NCI-H69 (cell line): ENCODE results near the gene IP6K2.

Experiments
- DNase-seq: peaks from one replicate; lab custom pipeline; 2025; lab: John Stamatoyannopoulos, UW

IP6K2 gene

DNA sequence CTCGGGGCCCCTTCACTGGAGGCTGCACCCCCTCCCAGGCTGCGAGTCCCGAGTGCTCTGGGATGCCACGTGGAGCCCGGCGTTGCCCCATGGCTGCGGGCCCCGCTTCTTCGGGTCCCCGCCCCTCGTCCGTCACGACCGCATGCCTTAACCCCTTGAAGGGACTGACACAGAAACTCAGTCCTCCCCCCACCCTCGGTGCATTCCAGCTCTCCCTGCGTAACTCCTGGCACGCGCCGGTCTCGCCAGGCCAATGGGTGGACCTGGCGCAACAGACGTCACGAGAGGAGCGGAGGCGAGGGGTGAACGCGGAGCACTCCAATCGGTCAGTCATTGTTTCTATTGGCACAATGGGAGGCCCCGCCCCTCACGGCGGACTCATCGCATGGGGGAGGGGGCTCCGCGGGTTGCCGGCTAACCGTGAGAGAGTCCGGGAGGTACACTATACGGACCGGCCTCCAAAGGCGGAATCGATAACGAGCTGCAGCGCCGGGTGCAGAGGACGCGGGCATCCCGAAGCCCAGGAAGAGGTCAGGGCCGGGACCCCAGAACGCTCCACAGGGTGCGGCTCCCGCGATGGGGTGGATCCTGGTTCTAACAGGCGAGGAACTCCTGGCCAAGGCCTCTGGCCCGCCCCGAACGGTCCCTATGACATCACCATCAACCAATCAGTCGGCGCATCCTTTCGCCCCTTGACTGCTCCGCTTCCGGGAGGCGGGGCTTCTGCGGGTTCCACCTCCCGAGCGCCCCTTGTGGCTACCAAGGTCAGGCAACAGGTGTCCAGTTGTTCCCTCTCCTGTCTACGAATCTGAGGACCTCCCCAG lies 53.3 kb downstream of the IP6K2 start:
- DNase-seq = peak; percentile 97

GRCh38 chr3:48662753-48663488 lies 54.1 kb downstream of the IP6K2 start, which contains the start of gene CELSR3:
Gene CELSR3, minus strand, starts transcription at chr3:48662886. Its CDS starts 252 bp downstream, at chr3:48662634.
- DNase-seq = peak; percentile 93

DNA sequence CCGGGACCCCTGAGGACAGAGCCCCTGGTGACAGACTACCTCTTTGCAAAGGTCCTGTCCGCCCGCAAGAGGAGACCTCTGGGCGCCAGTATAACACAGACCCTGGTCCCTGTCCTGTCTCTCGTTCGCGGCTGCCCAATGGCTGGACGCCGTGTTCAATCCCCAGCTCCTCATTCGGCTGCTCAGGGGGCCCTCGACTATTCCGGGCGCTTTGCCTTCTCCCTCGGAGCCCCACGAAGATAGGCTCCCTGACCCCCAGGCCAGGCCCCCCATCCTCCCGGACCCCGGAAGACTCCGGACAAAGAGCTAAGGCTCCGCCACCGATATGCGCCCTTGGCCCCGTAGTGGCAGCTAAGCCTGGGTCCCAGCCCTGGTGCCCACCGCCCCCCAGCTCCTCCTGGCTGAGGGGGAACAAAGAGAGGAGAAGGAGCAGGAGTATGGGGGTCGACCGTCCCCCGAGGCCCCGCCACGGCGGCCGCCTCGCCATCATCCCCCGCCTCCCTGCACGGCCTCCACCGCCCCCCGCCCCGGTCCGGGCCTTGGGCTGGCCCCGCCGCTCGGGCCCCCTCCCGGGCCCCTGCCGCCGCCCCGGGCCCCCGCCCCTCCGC lies 54.8 kb downstream of the IP6K2 start:
- DNase-seq = no peak

- DNase-seq = no peak
Observed at GRCh38 chr3:48661501-48662144, 55.4 kb downstream of the IP6K2 start.

GRCh38 chr3:48660800-48661400 lies 56.1 kb downstream of the IP6K2 start:
- DNase-seq = no peak

- no peak for DNase-seq
Observed at GRCh38 chr3:48656841-48657281, 60.2 kb downstream of the IP6K2 start.

DNA sequence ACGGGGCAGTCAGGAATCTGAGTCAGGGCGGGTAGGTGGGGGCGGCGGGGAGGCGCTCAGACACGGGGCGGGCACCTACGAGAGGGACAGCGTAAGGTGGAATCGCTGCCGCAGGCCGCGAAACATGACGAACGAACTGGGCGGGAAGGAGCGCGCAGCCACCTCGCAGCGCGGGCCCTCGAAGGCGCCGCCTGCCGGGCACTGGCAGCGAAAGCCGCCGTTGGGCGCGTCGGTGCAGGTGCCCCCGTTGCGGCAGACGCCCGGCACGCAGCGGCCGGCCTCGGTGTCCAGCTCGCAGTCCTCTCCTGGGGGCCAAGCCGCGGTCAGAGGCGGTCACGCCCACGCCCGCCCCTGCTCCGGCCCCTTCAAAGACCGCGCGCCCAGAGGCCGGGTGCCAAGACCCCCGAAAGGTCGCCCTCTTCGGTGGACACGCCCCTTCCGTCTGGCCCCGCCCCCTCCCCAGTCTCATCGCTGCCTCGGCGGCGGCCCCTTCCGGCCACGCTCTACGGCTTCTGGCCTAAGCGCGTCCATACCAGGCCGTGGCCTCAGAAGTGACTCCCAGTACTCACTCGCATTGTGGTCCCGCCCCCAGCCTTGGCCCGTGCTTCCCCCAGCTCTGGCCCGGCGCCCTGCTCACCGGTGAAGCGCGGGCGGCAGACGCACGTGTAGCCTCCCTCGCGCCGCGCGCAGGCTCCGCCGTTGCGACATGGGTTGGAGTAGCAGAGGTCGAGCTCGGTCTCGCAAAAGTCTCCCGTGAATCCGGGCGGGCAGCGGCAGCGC lies 60.8 kb downstream of the IP6K2 start:
- DNase-seq = no peak

GRCh38 chr3:48655606-48656005 lies 61.4 kb downstream of the IP6K2 start:
- no peak for DNase-seq

DNA sequence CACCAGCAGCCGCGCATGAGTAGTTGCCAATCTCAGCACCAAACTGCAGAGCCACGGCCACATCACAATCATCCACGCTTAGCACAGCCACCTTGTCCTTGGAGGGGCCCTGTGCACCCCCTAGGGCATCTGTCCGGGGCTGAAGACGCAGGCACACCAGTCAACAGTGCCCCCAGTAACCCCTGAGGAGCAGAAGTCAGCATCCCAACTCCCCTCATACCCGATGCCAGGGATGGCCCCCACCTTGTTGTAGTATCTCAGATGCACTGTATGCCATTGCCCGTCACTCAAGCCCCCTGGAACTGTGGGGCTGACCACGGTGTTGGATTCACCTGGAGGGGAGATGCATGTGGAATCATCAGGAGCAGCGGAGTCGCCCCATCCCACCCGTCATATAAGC lies 62.0 kb downstream of the IP6K2 start:
- DNase-seq = no peak

- no peak for DNase-seq
Observed at GRCh38 chr3:48652923-48653715, 63.9 kb downstream of the IP6K2 start.

DNA sequence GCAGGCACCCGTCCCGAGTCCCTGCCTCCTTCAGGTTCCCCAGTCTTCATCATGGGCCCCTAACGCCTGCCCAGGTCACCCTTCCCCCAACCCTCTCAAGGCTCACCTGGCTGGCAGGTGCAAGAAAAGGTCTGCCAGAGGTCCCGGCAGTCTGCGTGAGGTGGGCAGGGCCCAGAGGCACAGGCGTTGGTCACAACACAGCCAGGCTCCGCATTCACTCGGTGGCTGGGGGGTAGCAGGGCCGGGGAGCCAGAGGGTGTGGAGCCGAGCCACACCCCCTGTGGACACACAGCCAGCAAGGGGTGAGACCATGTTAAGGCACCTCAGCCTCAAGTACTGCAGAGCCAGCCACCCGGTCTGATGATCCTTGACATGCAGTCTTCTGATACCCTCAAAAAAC lies 65.2 kb downstream of the IP6K2 start:
- DNase-seq = no peak

DNA sequence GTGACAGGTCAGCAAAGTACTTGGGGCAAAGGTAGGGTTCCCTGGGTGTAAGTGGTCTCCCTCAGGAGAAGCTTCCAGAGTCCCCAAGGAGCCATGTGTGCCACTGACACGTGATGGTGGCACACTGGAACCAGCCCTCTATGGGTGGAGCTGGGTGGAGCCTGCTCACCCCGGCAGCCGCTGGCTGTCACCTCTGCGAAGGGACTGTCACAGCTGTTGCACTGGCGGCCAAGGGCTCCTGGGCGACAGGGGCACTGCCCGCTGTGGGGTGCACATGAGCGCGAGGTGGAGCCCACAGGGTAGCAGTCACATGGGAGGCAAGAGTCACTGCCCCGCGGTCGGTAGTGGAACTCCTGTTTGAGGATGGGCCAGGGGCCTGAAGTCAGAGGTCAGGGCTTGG lies 66.3 kb downstream of the IP6K2 start:
- DNase-seq = no peak

DNA sequence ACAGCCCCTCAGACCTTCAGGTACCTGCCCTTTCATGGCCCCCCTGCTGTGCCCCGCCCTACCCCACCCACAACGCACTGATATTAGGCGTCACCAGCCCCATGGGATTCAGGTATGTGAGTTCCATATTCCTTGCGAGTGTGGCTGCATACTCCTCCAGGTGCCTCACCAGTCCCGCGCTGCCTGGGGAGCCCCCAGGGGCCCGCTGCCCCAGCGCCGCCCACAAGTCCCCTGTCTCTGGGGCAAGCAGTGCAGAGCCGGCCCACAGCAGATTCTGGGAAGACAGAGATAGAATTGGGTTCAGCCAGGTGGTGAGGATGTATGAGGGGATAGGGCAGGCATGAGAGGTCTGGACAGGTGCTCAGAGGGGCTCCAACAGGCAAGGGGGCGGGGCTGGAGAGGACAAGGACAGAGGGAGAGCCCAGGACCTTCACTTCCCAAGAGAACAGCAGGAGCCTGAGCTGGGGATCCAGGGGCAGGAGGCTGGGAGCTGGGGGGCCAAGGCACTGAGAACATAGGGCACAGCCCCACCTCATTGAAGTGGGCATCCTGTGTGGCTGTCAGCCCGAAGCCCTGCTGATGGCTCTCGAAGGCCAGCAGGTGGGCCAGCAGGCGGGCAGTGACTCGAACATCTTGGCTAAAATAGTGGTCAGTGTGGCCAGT lies 68.7 kb downstream of the IP6K2 start:
- DNase-seq = no peak

GRCh38 chr3:48647714-48648113 lies 69.3 kb downstream of the IP6K2 start:
- DNase-seq = no peak

GRCh38 chr3:48644898-48645760 lies 71.9 kb downstream of the IP6K2 start:
- DNase-seq = no peak

DNA sequence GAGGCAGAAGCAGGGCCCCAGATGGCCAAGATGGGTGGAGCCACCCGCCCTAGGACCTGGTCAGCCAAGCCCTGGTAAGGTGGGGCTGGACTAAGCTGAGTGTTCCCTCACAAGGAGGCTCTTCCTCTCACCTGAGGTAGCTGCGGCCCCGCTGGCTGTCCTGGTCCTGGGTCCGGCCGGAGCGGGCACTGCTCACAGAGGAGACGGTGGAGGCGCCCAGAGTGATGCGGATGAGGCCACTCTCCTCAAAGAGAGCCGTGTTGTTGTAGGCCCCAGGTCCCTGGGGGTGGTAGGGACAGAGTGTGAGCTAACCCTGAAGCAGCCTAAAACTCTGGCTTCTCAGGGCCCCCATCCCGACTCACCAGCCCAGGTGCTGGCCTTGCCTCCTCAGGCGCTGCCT lies 74.4 kb downstream of the IP6K2 start:
- DNase-seq = no peak

DNA sequence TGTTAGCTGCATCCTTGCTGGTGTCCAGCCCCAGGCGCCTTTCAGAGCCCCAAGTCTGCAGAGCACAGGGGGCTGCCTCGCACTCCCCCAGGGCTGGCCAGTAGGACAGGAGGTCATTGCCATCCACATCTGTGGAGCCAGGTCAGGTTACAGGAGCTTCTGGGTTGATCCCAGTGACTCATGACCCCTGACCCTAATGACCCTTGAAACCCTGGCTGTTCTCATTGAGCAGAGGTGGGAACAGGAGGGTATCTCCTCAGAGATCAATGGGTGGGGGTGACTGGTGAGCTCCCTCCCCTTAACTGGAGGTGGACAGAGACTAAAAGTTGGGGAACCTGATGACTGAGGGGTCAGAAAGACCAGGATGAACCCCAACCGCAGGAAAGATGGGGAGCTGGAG lies 75.6 kb downstream of the IP6K2 start:
- no peak for DNase-seq

GRCh38 chr3:48639944-48640606 lies 76.9 kb downstream of the IP6K2 start:
- DNase-seq = no peak
